GM23338 (cell line): ENCODE results near the gene TOMM40.

Experiments
- CTCF ChIP-seq, 2 experiments: fragments of 200-600 bp in 1 of 2; sonication (generic) in 1 of 2; conservative IDR thresholded peaks; 2 replicates each; pipeline versions ENCODE4 v1.5.1 to v1.6.1; 2016 to 2017; ENCODE audit warnings: antibody characterized with exemption in 2 of 2, low read depth in 2 of 2, mild to moderate bottlenecking in 2 of 2, moderate library complexity in 1 of 2
- POLR2AphosphoS5 ChIP-seq: IDR thresholded peaks from 2 replicates; pipeline ENCODE4 v1.6.1; 2016; ENCODE audit warnings: antibody characterized with exemption, low read depth

- no peak for TF ChIP-seq POLR2AphosphoS5
- no peak for TF ChIP-seq CTCF (conservative IDR thresholded peaks at IDR 0.05; ENCODE audit: low read depth in 2 of 2)
These were observed 21.2 kb upstream of the TOMM40 start for GRCh38 chr19:44869733-44870470.
